WERI-Rb-1 (cell line): Measurements from ENCODE around the gene RGS9.

ENCODE experiments used
- DNase-seq: peaks from one replicate; pipeline ENCODE4 v3.0.0-alpha.2; 2020
- H3K27ac ChIP-seq: fragments of 250-450 bp; sonication (Bioruptor Pico); 2 replicates; pipeline ENCODE4 v1.5.1; 2020; ENCODE audit warnings: mild to moderate bottlenecking, moderate library complexity
- H3K27me3 ChIP-seq: fragments of 250-450 bp; sonication (Bioruptor Pico); 2 replicates; pipeline ENCODE4 v1.5.1; 2021; ENCODE audit warnings: mild to moderate bottlenecking, low read depth, moderate library complexity; ENCODE audit not compliant: insufficient read depth, severe bottlenecking
- H3K36me3 ChIP-seq: fragments of 250-450 bp; sonication (Bioruptor Pico); 2 replicates; pipeline ENCODE4 v1.5.1; 2020; ENCODE audit warnings: mild to moderate bottlenecking, moderate library complexity
- H3K4me3 ChIP-seq: 2 replicates; pipeline ENCODE4 v1.5.1; 2011; ENCODE audit warnings: low read depth, mild to moderate bottlenecking, control low read depth, low read length
- H3K9me3 ChIP-seq: fragments of 250-450 bp; sonication (Bioruptor Pico); 2 replicates; pipeline ENCODE4 v1.5.1; 2021; ENCODE audit warnings: mild to moderate bottlenecking, moderate library complexity; ENCODE audit not compliant: severe bottlenecking
- CTCF ChIP-seq: IDR thresholded peaks from 2 replicates; pipeline ENCODE4 v1.5.1; 2011; ENCODE audit warnings: low read depth, mild to moderate bottlenecking, control low read depth, inconsistent platforms, low read length

Gene RGS9

GRCh38 chr17:65194670-65195334 lies 57.6 kb downstream of the RGS9 start:
- Histone ChIP-seq H3K9me3 (no peaks in the 10 kb centered on the region), H3K27ac (no peak overlapping the region), H3K27me3 (no peaks in the 10 kb centered on the region), H3K36me3 (no peaks in the 10 kb centered on the region), H3K4me3 (no peak overlapping the region)
- DNase-seq: no peak
- TF ChIP-seq CTCF: 0 out of 2 replicates have a peak, but pooled peaks have one; percentile 3

- Histone ChIP-seq H3K27me3 (no peaks in the 10 kb centered on the region), H3K9me3 (no peaks in the 10 kb centered on the region), H3K4me3 (no peak overlapping the region), H3K36me3 (no peaks in the 10 kb centered on the region), H3K27ac (no peak overlapping the region)
- no peak for TF ChIP-seq CTCF
- no peak for DNase-seq
These were observed 58.5 kb downstream of the RGS9 start for GRCh38 chr17:65195716-65196115.

GRCh38 chr17:65196617-65197016 lies 59.4 kb downstream of the RGS9 start:
- H3K36me3 ChIP-seq: no peaks in the 10 kb centered on the region
- peak; percentile 13; the same call in 1 of the 2 replicates for TF ChIP-seq CTCF
- H3K9me3 ChIP-seq: no peaks in the 10 kb centered on the region
- DNase-seq: no peak
- no peak overlapping the region for H3K4me3 ChIP-seq
- no peaks in the 10 kb centered on the region for H3K27me3 ChIP-seq
- H3K27ac ChIP-seq: no peak overlapping the region

GRCh38 chr17:65197201-65197600 lies 60.0 kb downstream of the RGS9 start:
- Histone ChIP-seq H3K36me3 (no peaks in the 10 kb centered on the region), H3K4me3 (no peak overlapping the region), H3K27me3 (no peaks in the 10 kb centered on the region), H3K27ac (no peak overlapping the region), H3K9me3 (no peaks in the 10 kb centered on the region)
- no peak for DNase-seq
- no peak for TF ChIP-seq CTCF

- TF ChIP-seq CTCF: peak; percentile 62
- no peak overlapping the region for H3K27ac ChIP-seq
- no peaks in the 10 kb centered on the region for H3K27me3 ChIP-seq
- no peaks in the 10 kb centered on the region for H3K9me3 ChIP-seq
- no peak for DNase-seq
- no peaks in the 10 kb centered on the region for H3K36me3 ChIP-seq
- no peak overlapping the region for H3K4me3 ChIP-seq
These were observed 61.6 kb downstream of the RGS9 start for GRCh38 chr17:65198653-65199382.
